Measurements from ENCODE around the gene ZNF618. TPM values are rescaled to one million over a fixed set of nuclear protein-coding genes. Genes with fewer than 3 reads are reported as not detected.

Gene ZNF618
- total RNA-seq, 1 experiment from 2014 or later = 29.4 TPM

DNA sequence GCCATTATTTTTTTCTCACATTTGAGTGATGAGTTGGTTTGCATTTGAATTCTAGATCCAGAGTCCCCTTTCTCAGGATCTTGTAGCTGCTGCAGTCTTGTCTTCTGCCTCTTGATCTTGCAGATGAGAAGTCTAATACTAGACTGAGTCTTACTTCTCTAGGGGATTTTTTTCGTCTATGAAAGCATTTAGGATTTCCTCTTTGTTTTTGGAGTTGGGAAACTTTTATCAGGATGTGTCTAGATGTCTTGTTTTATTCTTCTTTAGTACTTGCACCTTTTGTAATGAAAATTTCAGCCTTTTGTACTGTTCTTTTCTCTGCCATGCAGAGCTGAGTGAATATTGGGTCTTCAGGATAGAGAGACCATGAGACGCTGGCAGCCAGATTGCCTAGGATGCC lies 65.4 kb downstream of the ZNF618 start:
- no peak for TF ChIP-seq EZH2 (IDR thresholded peaks at IDR 0.05; ENCODE audit: borderline replicate concordance, low read depth, low read length, poor library complexity, severe bottlenecking)
- TF ChIP-seq, protein P1, sequence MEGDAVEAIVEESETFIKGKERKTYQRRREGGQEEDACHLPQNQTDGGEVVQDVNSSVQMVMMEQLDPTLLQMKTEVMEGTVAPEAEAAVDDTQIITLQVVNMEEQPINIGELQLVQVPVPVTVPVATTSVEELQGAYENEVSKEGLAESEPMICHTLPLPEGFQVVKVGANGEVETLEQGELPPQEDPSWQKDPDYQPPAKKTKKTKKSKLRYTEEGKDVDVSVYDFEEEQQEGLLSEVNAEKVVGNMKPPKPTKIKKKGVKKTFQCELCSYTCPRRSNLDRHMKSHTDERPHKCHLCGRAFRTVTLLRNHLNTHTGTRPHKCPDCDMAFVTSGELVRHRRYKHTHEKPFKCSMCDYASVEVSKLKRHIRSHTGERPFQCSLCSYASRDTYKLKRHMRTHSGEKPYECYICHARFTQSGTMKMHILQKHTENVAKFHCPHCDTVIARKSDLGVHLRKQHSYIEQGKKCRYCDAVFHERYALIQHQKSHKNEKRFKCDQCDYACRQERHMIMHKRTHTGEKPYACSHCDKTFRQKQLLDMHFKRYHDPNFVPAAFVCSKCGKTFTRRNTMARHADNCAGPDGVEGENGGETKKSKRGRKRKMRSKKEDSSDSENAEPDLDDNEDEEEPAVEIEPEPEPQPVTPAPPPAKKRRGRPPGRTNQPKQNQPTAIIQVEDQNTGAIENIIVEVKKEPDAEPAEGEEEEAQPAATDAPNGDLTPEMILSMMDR (conservative IDR thresholded peaks at IDR 0.05; ENCODE audit: low read depth, low read length) = no peak
- H3K27ac ChIP-seq (ENCODE audit: low read depth, low read length, poor library complexity, severe bottlenecking) = no peak overlapping the region
- H3K4me3 ChIP-seq (ENCODE audit: low read depth, low read length, poor library complexity, severe bottlenecking) = no peak overlapping the region
- no TSS peak for BruUV-seq (replicated peaks)
- intact Hi-C loops (cut with micrococcal nuclease; ENCODE audit: unreplicated experiment) = no loop called here
- H3K4me1 ChIP-seq (ENCODE audit: insufficient read depth, low read length, poor library complexity, severe bottlenecking) = peaks cover 3% of the 10 kb centered on the region
- ChIA-PET CTCF (no interaction called here), POLR2A (ENCODE audit: low non-redundant PET) (no interaction called here)
- peaks cover 3% of the 10 kb centered on the region for H3K36me3 ChIP-seq (ENCODE audit: insufficient read depth, low read length, poor library complexity, severe bottlenecking)
- no peak for DNase-seq (ENCODE audit: low spot score)
- peaks cover 2% of the 10 kb centered on the region for H3K9me3 ChIP-seq (ENCODE audit: low read depth, low read length, poor library complexity, severe bottlenecking)
- no peaks in the 10 kb centered on the region for H3K27me3 ChIP-seq (replicated peaks; ENCODE audit: insufficient read depth, low read depth, low read length, poor library complexity)

GRCh38 chr9:113943112-113944009 lies 67.3 kb downstream of the ZNF618 start:
- Histone ChIP-seq H3K4me3 (ENCODE audit: low read depth, low read length, poor library complexity, severe bottlenecking) (no peak overlapping the region), H3K36me3 (ENCODE audit: insufficient read depth, low read length, poor library complexity, severe bottlenecking) (peaks cover 3% of the 10 kb centered on the region), H3K9me3 (ENCODE audit: low read depth, low read length, poor library complexity, severe bottlenecking) (peaks cover 2% of the 10 kb centered on the region), H3K4me1 (ENCODE audit: insufficient read depth, low read length, poor library complexity, severe bottlenecking) (no peaks in the 10 kb centered on the region), H3K27me3 (replicated peaks; ENCODE audit: insufficient read depth, low read depth, low read length, poor library complexity) (no peaks in the 10 kb centered on the region), H3K27ac (ENCODE audit: low read depth, low read length, poor library complexity, severe bottlenecking) (no peak overlapping the region)
- no peak for DNase-seq (ENCODE audit: low spot score)
- no TSS peak for BruUV-seq (replicated peaks)
- intact Hi-C loops (cut with micrococcal nuclease; ENCODE audit: unreplicated experiment) = no loop called here
- CTCF ChIA-PET = no interaction called here
- POLR2A ChIA-PET (ENCODE audit: low non-redundant PET) = no interaction called here
- TF ChIP-seq, protein P1 (conservative IDR thresholded peaks at IDR 0.05; ENCODE audit: low read depth, low read length) = no peak
- TF ChIP-seq EZH2 (IDR thresholded peaks at IDR 0.05; ENCODE audit: borderline replicate concordance, low read depth, low read length, poor library complexity, severe bottlenecking) = no peak

GRCh38 chr9:113945784-113946183 lies 69.7 kb downstream of the ZNF618 start:
- CTCF ChIA-PET = no interaction called here

More at GRCh38 chr9:113945784-113946183, 69.7 kb downstream of the ZNF618 start:
- no peaks in the 10 kb centered on the region for H3K36me3 ChIP-seq (ENCODE audit: insufficient read depth, low read length, poor library complexity, severe bottlenecking)
- no peak for DNase-seq (ENCODE audit: low spot score)
- H3K4me1 ChIP-seq (ENCODE audit: insufficient read depth, low read length, poor library complexity, severe bottlenecking) = no peaks in the 10 kb centered on the region
- TF ChIP-seq, protein P1 (conservative IDR thresholded peaks at IDR 0.05; ENCODE audit: low read depth, low read length) = no peak
- no peak for TF ChIP-seq EZH2 (IDR thresholded peaks at IDR 0.05; ENCODE audit: borderline replicate concordance, low read depth, low read length, poor library complexity, severe bottlenecking)
- no peak overlapping the region for H3K4me3 ChIP-seq (ENCODE audit: low read depth, low read length, poor library complexity, severe bottlenecking)
- intact Hi-C loops (cut with micrococcal nuclease; ENCODE audit: unreplicated experiment) = no loop called here
- BruUV-seq (replicated peaks) = no TSS peak
- no peak overlapping the region for H3K27ac ChIP-seq (ENCODE audit: low read depth, low read length, poor library complexity, severe bottlenecking)
- H3K9me3 ChIP-seq (ENCODE audit: low read depth, low read length, poor library complexity, severe bottlenecking) = no peaks in the 10 kb centered on the region
- POLR2A ChIA-PET (ENCODE audit: low non-redundant PET) = no interaction called here
- H3K27me3 ChIP-seq (replicated peaks; ENCODE audit: insufficient read depth, low read depth, low read length, poor library complexity) = no peaks in the 10 kb centered on the region

Measured in A673 (cell line).